Upper lobe of left lung (tissue), 6 donors: Measurements from ENCODE around the gene CGRRF1. TPM values are rescaled to one million over a fixed set of nuclear protein-coding genes. Genes with fewer than 3 reads are reported as not detected.

Experiments
- ATAC-seq, 2 donors: fragments of 200-7000 bp; cut with Tn5 transposase; one replicate each; pipeline ENCODE4 v1.9.1; 2022; ENCODE audit warnings: mild to moderate bottlenecking in 2 of 2, moderate library complexity in 2 of 2; ENCODE audit not compliant: low FRiP score in 2 of 2
- DNase-seq, 2 donors: peaks; one replicate each; pipeline ENCODE4 v3.0.0-alpha.2; 2019 to 2020
- H3K27ac ChIP-seq, 4 donors: fragments of 200-600 bp; sonication (generic); one replicate each; pipeline ENCODE4 v1.5.1; 2016 to 2019
- H3K27me3 ChIP-seq, 4 donors: fragments of 200-600 bp; sonication (generic); one replicate each; pipeline ENCODE4 v1.5.1; 2017 to 2019
- H3K36me3 ChIP-seq, 4 donors: fragments of 200-600 bp; sonication (generic); one replicate each; pipeline ENCODE4 v1.5.1; 2016 to 2019
- H3K4me1 ChIP-seq, 4 donors: fragments of 200-600 bp; sonication (generic); one replicate each; pipeline ENCODE4 v1.5.1; 2018 to 2019
- H3K4me3 ChIP-seq, 4 donors: fragments of 200-600 bp; sonication (generic); one replicate each; pipeline ENCODE4 v1.5.1; 2017 to 2019; ENCODE audit warnings: mild to moderate bottlenecking in 2 of 4, moderate library complexity in 1 of 4
- H3K9me3 ChIP-seq, 4 donors: fragments of 200-600 bp; sonication (generic); one replicate each; pipeline ENCODE4 v1.5.1; 2018 to 2019
- CTCF ChIP-seq, 6 experiments: fragments of 450-650 bp in 4 of 6; fragments of 200-600 bp in 2 of 6; sonication (generic) in 2 of 6; IDR thresholded peaks; one replicate each; pipeline ENCODE4 v1.5.1; 2016 to 2019; ENCODE audit warnings: antibody characterized with exemption in 6 of 6
- EP300 ChIP-seq, 4 donors: sonication (generic); formaldehyde crosslinking; IDR thresholded peaks; one replicate each; pipeline ENCODE4 v1.5.1; 2017; ENCODE audit warnings: antibody characterized with exemption in 4 of 4, control low read depth in 2 of 4
- POLR2A ChIP-seq, 4 donors: fragments of 450-650 bp; IDR thresholded peaks; one replicate each; pipeline ENCODE4 v1.5.1; 2016 to 2017; ENCODE audit warnings: antibody characterized with exemption in 4 of 4, mild to moderate bottlenecking in 2 of 4
- POLR2AphosphoS5 ChIP-seq, 2 donors: sonication (generic); formaldehyde crosslinking; IDR thresholded peaks; one replicate each; pipeline ENCODE4 v1.5.1; 2017; ENCODE audit warnings: antibody characterized with exemption in 2 of 2
- WGBS, 2 donors: methylation state at CpG; one replicate each; pipeline ENCODE4 v1.1.5; 2017 to 2018; 5-methylcytosine and 5-hydroxymethylcytosine counted together
- total RNA-seq, 6 donors: library from RNA; depleted of rRNA in 4 of 6; stranded (reverse); fragments of >200 nt in 4 of 6; gene quantifications; one replicate each; pipeline versions ENCODE4 v1.1.0 to v1.2.1, GENCODE V29; 2016 to 2021
- donor health status: DM: no; HTN: no; CAD: no; lungs with moderate emphysema.
- donor health status: DM: no; HTN: yes; CAD: no; lungs with severe emphysema.

CGRRF1 gene
- total RNA-seq, 6 donors from 2014 or later: 2.1 to 24.0 (median 16.7) TPM

DNA sequence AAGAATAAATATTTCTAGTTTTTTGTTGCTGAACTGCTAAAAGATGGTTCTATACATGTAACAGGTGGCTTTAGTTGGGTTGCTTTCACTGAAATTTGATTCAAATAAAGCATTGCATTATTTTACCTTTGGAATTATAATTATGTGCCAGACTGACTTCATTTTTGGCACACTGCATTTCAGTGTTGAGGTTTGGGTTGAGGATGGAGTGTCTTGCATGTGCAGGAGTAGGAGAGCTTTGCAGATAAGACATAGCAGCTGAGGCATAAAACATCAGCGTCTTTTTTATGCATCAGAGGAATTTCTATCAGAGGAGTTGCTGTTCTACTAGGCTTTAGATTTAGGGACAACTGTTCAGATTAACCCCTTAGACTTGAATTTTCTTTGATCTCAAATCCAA is 74.4 kb downstream of the CGRRF1 start:
- no peak for TF ChIP-seq CTCF (IDR thresholded peaks at IDR 0.05)
- no peak for TF ChIP-seq EP300 (IDR thresholded peaks at IDR 0.05)
- Histone ChIP-seq H3K27ac (no peak overlapping the region), H3K4me1 (peaks cover 0 to 3% (median 0%) of the 10 kb centered on the region in 4 donors), H3K36me3 (no peaks in the 10 kb centered on the region), H3K9me3 (no peaks in the 10 kb centered on the region), H3K4me3 (no peak overlapping the region), H3K27me3 (no peaks in the 10 kb centered on the region)
- whole genome bisulfite sequencing, 2 donors: 64 to 71% methylated on average over 1 of the region's 1 CpG
- ATAC-seq (no peak), DNase-seq (no peak)

- no peak overlapping the region for H3K27ac ChIP-seq
- H3K4me1 ChIP-seq: no peaks in the 10 kb centered on the region
- no peak overlapping the region for H3K4me3 ChIP-seq
- H3K9me3 ChIP-seq: no peaks in the 10 kb centered on the region
- TF ChIP-seq POLR2A (IDR thresholded peaks at IDR 0.05) (no peak), EP300 (IDR thresholded peaks at IDR 0.05) (no peak), POLR2AphosphoS5 (IDR thresholded peaks at IDR 0.05) (no peak), CTCF (IDR thresholded peaks at IDR 0.05) (no peak)
- no peak for DNase-seq
- H3K36me3 ChIP-seq: no peaks in the 10 kb centered on the region
- no peaks in the 10 kb centered on the region for H3K27me3 ChIP-seq
- WGBS, 2 donors: 95% methylated on average over 3 of the region's 3 CpGs
- no peak for ATAC-seq
These were observed 75.5 kb downstream of the CGRRF1 start for GRCh38 chr14:54585214-54585613.

Other genes starting within 250 kb of the CGRRF1 start
- gene CDKN3, start 112.9 kb upstream of the CGRRF1 start, total RNA-seq: 1 to 10 TPM in 4 of 6 donors, not detected in 2; 1.7 to 3.6 (median 3.1) TPM
- 100 to 1,000 TPM in 1 of 6 donors, 10 to 100 TPM in 5; 37.7 to 105 (median 57.9) TPM for gene CNIH1, start 68.5 kb upstream of the CGRRF1 start, total RNA-seq
- 10 to 100 TPM; 18.0 to 72.4 (median 43.9) TPM for gene GMFB, start 20.9 kb upstream of the CGRRF1 start, total RNA-seq
- gene SAMD4A, start 57.2 kb downstream of the CGRRF1 start, total RNA-seq: 10 to 100 TPM; 26.0 to 68.3 (median 37.0) TPM